Esophagus muscularis mucosa (tissue), 3 donors: Measurements from ENCODE around the gene BBS7.

Experiments
- POLR2AphosphoS5 ChIP-seq, 2 donors: sonication (generic); formaldehyde crosslinking; IDR thresholded peaks; one replicate each; pipeline ENCODE4 v1.6.1; 2017; ENCODE audit warnings: antibody characterized with exemption in 2 of 2
- TF ChIP-seq, protein P1 (sequence below), 3 experiments: fragments of 200-600 bp in 2 of 3; fragments of 450-650 bp in 1 of 3; sonication (generic) in 2 of 3; IDR thresholded peaks; one replicate each; pipeline ENCODE4 v1.5.1; 2017 to 2019; ENCODE audit warnings: antibody characterized with exemption in 3 of 3, mild to moderate bottlenecking in 2 of 3, moderate library complexity in 1 of 3

DNA sequence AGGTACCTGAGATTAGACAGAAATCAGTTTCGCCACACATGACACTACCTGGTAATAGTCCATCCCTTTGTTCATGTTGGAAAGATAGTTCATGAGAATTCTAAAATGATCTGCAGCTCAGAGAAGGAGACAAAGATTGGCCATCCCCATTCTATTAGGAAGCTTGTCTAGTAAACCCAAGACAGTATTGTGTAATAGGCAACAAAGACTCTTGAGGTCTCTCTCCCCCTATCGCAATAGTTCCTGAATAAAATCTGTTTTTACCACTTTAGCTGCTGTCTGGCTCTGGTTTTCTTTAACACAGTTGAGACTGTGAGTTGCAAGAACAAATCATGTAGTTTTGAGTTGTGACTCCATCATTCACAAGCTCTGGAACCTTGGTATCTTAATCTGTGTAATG is 14.8 kb upstream of the BBS7 start:
- TF ChIP-seq, protein P1, sequence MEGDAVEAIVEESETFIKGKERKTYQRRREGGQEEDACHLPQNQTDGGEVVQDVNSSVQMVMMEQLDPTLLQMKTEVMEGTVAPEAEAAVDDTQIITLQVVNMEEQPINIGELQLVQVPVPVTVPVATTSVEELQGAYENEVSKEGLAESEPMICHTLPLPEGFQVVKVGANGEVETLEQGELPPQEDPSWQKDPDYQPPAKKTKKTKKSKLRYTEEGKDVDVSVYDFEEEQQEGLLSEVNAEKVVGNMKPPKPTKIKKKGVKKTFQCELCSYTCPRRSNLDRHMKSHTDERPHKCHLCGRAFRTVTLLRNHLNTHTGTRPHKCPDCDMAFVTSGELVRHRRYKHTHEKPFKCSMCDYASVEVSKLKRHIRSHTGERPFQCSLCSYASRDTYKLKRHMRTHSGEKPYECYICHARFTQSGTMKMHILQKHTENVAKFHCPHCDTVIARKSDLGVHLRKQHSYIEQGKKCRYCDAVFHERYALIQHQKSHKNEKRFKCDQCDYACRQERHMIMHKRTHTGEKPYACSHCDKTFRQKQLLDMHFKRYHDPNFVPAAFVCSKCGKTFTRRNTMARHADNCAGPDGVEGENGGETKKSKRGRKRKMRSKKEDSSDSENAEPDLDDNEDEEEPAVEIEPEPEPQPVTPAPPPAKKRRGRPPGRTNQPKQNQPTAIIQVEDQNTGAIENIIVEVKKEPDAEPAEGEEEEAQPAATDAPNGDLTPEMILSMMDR (IDR thresholded peaks at IDR 0.05) = no peak
- no peak for TF ChIP-seq POLR2AphosphoS5 (IDR thresholded peaks at IDR 0.05)
